ENCODE measurements around the gene RFNG. TPM values are rescaled to one million over a fixed set of nuclear protein-coding genes. Genes with fewer than 3 reads are reported as not detected.

The RFNG gene
- total RNA-seq, 1 donor = 46.3 TPM

GRCh38 chr17:82091264-82092066, 39.9 kb upstream of the RFNG start:
- Histone ChIP-seq H3K9me3 (ENCODE audit: low read depth, low read length) (no peaks in the 10 kb centered on the region), H3K4me3 (ENCODE audit: insufficient read depth, low read length) (no peak overlapping the region), H3K36me3 (ENCODE audit: insufficient read depth, low read length) (peaks cover 61% of the 10 kb centered on the region), H4K20me1 (ENCODE audit: insufficient read depth, low read length) (peaks cover 19% of the 10 kb centered on the region), H3K27ac (ENCODE audit: low read depth, low read length) (no peak overlapping the region), H3K4me2 (ENCODE audit: insufficient read depth, low read length) (no peak overlapping the region), H3K27me3 (ENCODE audit: insufficient read depth, low read length) (no peaks in the 10 kb centered on the region), H3K79me2 (ENCODE audit: insufficient read depth, low read length) (peaks cover 26% of the 10 kb centered on the region), H3K4me1 (ENCODE audit: insufficient read depth, low read length) (peaks cover 4% of the 10 kb centered on the region), H2AFZ (ENCODE audit: low read length) (no peak overlapping the region)
- TF ChIP-seq CTCF (IDR thresholded peaks at IDR 0.05; ENCODE audit: extremely low read depth, low read depth, low read length) = no peak
- DNase-seq (ENCODE audit: insufficient read length, low spot score, missing footprints) = peak; percentile 79

DNA sequence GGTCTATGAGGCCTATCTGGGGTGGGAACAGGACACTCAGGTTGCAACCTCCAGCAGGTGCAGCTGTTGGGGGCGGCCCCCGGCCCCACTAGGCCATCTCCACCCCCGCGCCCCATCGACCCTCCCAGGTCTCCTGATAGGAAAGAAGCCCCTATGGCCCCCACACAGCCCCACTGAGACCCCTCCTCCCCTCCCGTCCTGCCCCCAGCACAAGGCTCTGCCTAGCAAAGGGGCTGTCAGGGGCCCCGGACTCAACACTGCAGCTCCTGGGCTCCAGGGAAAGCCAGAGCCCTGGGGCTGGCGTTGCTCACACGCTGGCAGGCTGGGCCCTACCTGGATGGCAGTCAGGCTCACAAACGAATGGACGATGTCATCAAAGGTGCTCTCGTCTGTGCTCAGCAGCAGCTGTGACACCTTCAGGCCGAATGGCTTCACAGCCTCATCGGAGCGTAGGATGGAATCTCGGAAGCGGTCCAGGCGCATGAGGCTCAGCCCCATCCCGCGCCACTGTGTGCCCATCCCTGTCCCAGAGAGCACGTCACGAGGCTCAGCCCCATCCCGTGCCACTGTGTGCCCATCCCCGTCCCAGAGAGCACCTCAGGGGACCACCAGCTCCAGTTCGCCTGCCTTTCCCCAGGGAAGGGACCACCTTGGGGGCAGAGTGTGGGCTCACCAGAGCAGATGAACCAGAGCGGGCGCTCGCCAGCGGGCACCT, 39.1 kb upstream of the RFNG start:
- Histone ChIP-seq H3K27ac (ENCODE audit: low read depth, low read length) (no peak overlapping the region), H3K79me2 (ENCODE audit: insufficient read depth, low read length) (peaks cover 18% of the 10 kb centered on the region), H4K20me1 (ENCODE audit: insufficient read depth, low read length) (peaks cover 11% of the 10 kb centered on the region), H3K9me3 (ENCODE audit: low read depth, low read length) (no peaks in the 10 kb centered on the region), H3K4me2 (ENCODE audit: insufficient read depth, low read length) (no peak overlapping the region), H3K27me3 (ENCODE audit: insufficient read depth, low read length) (no peaks in the 10 kb centered on the region), H3K4me3 (ENCODE audit: insufficient read depth, low read length) (no peak overlapping the region), H3K4me1 (ENCODE audit: insufficient read depth, low read length) (no peaks in the 10 kb centered on the region), H3K36me3 (ENCODE audit: insufficient read depth, low read length) (peaks cover 59% of the 10 kb centered on the region), H2AFZ (ENCODE audit: low read length) (no peak overlapping the region)
- no peak for TF ChIP-seq CTCF (IDR thresholded peaks at IDR 0.05; ENCODE audit: extremely low read depth, low read depth, low read length)
- no peak for DNase-seq (ENCODE audit: insufficient read length, low spot score, missing footprints)

- H3K9me3 ChIP-seq (ENCODE audit: low read depth, low read length) = no peaks in the 10 kb centered on the region
- H3K36me3 ChIP-seq (ENCODE audit: insufficient read depth, low read length) = peaks cover 55% of the 10 kb centered on the region
- H3K4me2 ChIP-seq (ENCODE audit: insufficient read depth, low read length) = no peak overlapping the region
- H3K79me2 ChIP-seq (ENCODE audit: insufficient read depth, low read length) = peaks cover 11% of the 10 kb centered on the region
- no peak for TF ChIP-seq CTCF (IDR thresholded peaks at IDR 0.05; ENCODE audit: extremely low read depth, low read depth, low read length)
- no peak overlapping the region for H3K4me3 ChIP-seq (ENCODE audit: insufficient read depth, low read length)
- peak; percentile 84 for DNase-seq (ENCODE audit: insufficient read length, low spot score, missing footprints)
- no peaks in the 10 kb centered on the region for H3K27me3 ChIP-seq (ENCODE audit: insufficient read depth, low read length)
- no peak overlapping the region for H2AFZ ChIP-seq (ENCODE audit: low read length)
- H3K27ac ChIP-seq (ENCODE audit: low read depth, low read length) = no peak overlapping the region
- H3K4me1 ChIP-seq (ENCODE audit: insufficient read depth, low read length) = no peaks in the 10 kb centered on the region
- peaks cover 5% of the 10 kb centered on the region for H4K20me1 ChIP-seq (ENCODE audit: insufficient read depth, low read length)
Observed at GRCh38 chr17:82089723-82090548, 38.3 kb upstream of the RFNG start.
